HepG2 (cell line): ENCODE measurements around the gene TUBB3. TPM values are rescaled to one million over a fixed set of nuclear protein-coding genes. Genes with fewer than 3 reads are reported as not detected.

Source experiments
- ESRRA ChIP-seq: sonication (generic); formaldehyde crosslinking; IDR thresholded peaks from 2 replicates; pipeline ENCODE4 v1.5.1; 2020; ENCODE audit warnings: mild to moderate bottlenecking, low read depth, missing genetic modification reagents
- IRF9 ChIP-seq: sonication (generic); formaldehyde crosslinking; IDR thresholded peaks from 2 replicates; pipeline ENCODE4 v1.8.0; 2022; ENCODE audit warnings: missing genetic modification reagents, mild to moderate bottlenecking, borderline replicate concordance
- KDM1A ChIP-seq: IDR thresholded peaks from 2 replicates; pipeline ENCODE4 v1.6.1; 2016; ENCODE audit warnings: missing compliant biosample characterization
- KDM5A ChIP-seq: fragments of 200-600 bp; sonication (generic); IDR thresholded peaks from 2 replicates; pipeline ENCODE4 v1.7.0; 2018; ENCODE audit warnings: antibody characterized with exemption, mild to moderate bottlenecking, low read length, borderline replicate concordance
- KMT2A ChIP-seq: sonication (generic); formaldehyde crosslinking; IDR thresholded peaks from 2 replicates; pipeline ENCODE4 v1.4.0; 2020; ENCODE audit warnings: missing genetic modification reagents
- MAFK ChIP-seq, 2 experiments: IDR thresholded peaks in 1 of 2; conservative IDR thresholded peaks in 1 of 2; 2 replicates each; pipeline ENCODE4 v1.6.1; 2011; ENCODE audit warnings: improper control_type of control experiment in 2 of 2, low read length in 2 of 2
- MXD3 ChIP-seq: IDR thresholded peaks from 2 replicates; pipeline ENCODE4 v1.6.1; 2016; ENCODE audit warnings: mild to moderate bottlenecking, missing biosample characterization, missing genetic modification reagents
- POLR2G ChIP-seq: fragments of 200-400 bp; formaldehyde crosslinking; IDR thresholded peaks from 2 replicates; pipeline ENCODE4 v1.6.1; 2018; ENCODE audit warnings: mild to moderate bottlenecking, low read depth, low read length, moderate library complexity
- THRA ChIP-seq: sonication (generic); formaldehyde crosslinking; IDR thresholded peaks from 2 replicates; pipeline ENCODE4 v1.4.0; 2020; ENCODE audit warnings: missing genetic modification reagents, borderline replicate concordance
- ZHX2 ChIP-seq, 2 experiments: sonication (generic) in 1 of 2; formaldehyde crosslinking in 1 of 2; IDR thresholded peaks; 2 replicates each; pipeline versions ENCODE4 v1.6.1 to v1.9.0; 2014 to 2022; ENCODE audit warnings: antibody characterized with exemption in 1 of 2, borderline replicate concordance in 1 of 2, inconsistent platforms in 1 of 2, low read depth in 1 of 2, missing genetic modification reagents in 1 of 2
- ZNF276 ChIP-seq: sonication (generic); formaldehyde crosslinking; IDR thresholded peaks from 2 replicates; pipeline ENCODE4 v1.4.0; 2020; ENCODE audit warnings: mild to moderate bottlenecking, low read depth, missing genetic modification reagents
- ZNF33A ChIP-seq: sonication (generic); formaldehyde crosslinking; IDR thresholded peaks from 2 replicates; pipeline ENCODE4 v1.5.1; 2020; ENCODE audit warnings: missing genetic modification reagents, mild to moderate bottlenecking, moderate library complexity, borderline replicate concordance
- ZNF441 ChIP-seq: sonication (generic); formaldehyde crosslinking; IDR thresholded peaks from 2 replicates; pipeline ENCODE4 v1.7.0; 2021; ENCODE audit warnings: missing genetic modification reagents, borderline replicate concordance
- ZNF674 ChIP-seq: sonication (generic); formaldehyde crosslinking; IDR thresholded peaks from 2 replicates; pipeline ENCODE4 v1.5.0; 2020; ENCODE audit warnings: low read depth, mild to moderate bottlenecking, missing genetic modification reagents
- ZNF784 ChIP-seq: sonication (generic); formaldehyde crosslinking; IDR thresholded peaks from 2 replicates; pipeline ENCODE4 v1.5.1; 2020; ENCODE audit warnings: missing genetic modification reagents, mild to moderate bottlenecking, borderline replicate concordance
- polyA plus RNA-seq, 8 experiments: library from polyadenylated mRNA; depleted of rRNA in 3 of 8; stranded (reverse) in 7 of 8; unstranded in 1 of 8; fragments of >200 nt; fragmentation: Illumina TruSeq in 4 of 8; extraction: Trizol in 4 of 8; gene quantifications; 2 replicates each; pipeline versions ENCODE4 v1.2.1 to v1.2.3, GENCODE V29; 2011 to 2016; ENCODE audit warnings: low read depth in 4 of 8, missing spikeins in 1 of 8, mixed read lengths in 1 of 8; ENCODE audit not compliant: insufficient read depth in 1 of 8
- total RNA-seq, 5 experiments: library from RNA; depleted of rRNA; stranded (reverse); fragments of >200 nt; fragmentation: Illumina TruSeq; extraction: Trizol; gene quantifications; 2 replicates each; pipeline ENCODE4 v1.2.3, GENCODE V29; 2016; ENCODE audit warnings: low read depth in 1 of 5

TUBB3 gene
- total and polyA plus RNA-seq, 2 of the 13 experiments (the other 11 are each of a cell fraction or from before 2014, with no cell fraction given): 110 to 185 TPM

GRCh38 chr16:89922884-89923639, at the start of gene TUBB3 (continued):
- TF ChIP-seq ZNF33A (CRISPR knock-in tag) (no peak), ZNF441 (CRISPR knock-in tag) (no peak), KDM1A (no peak), MXD3 (CRISPR knock-in tag) (no peak; the same call in 1 of the 2 replicates), THRA (no peak), POLR2G (peak; percentile 98), ZNF276 (CRISPR knock-in tag) (no peak), MAFK (conservative IDR thresholded peaks at IDR 0.05 in 1 of 2, IDR thresholded peaks at IDR 0.05 in 1 of 2; ENCODE audit: low read length in 2 of 2) (no peak), KMT2A (CRISPR knock-in tag) (no peak), ZNF674 (CRISPR knock-in tag) (no peak), ZHX2 (IDR thresholded peaks at IDR 0.05; ENCODE audit: low read depth) (no peak), ZHX2 (CRISPR knock-in tag; IDR thresholded peaks at IDR 0.05; ENCODE audit: borderline replicate concordance) (0 out of 2 replicates have a peak, but pooled peaks have one; percentile 46), IRF9 (CRISPR knock-in tag) (peak; percentile 60; the same call in 1 of the 2 replicates), ESRRA (no peak), ZNF784 (peak; percentile 32; the same call in 1 of the 2 replicates), KDM5A (peak; percentile 32; the same call in 1 of the 2 replicates)
